ENCODE data around the gene RBM6. TPM values are rescaled to one million over a fixed set of nuclear protein-coding genes. Genes with fewer than 3 reads are reported as not detected.
"Not testable (repeated sequence)": the region's sequence is repeated elsewhere in the genome, so short reads cannot be mapped to it uniquely, and the experiment has no call there.

The RBM6 gene
- total and polyA plus RNA-seq, 9 of the 15 experiments (the other 6 are each of a cell fraction or from before 2014, with no cell fraction given): 19.9 to 82.2 (median 57.8) TPM

DNA sequence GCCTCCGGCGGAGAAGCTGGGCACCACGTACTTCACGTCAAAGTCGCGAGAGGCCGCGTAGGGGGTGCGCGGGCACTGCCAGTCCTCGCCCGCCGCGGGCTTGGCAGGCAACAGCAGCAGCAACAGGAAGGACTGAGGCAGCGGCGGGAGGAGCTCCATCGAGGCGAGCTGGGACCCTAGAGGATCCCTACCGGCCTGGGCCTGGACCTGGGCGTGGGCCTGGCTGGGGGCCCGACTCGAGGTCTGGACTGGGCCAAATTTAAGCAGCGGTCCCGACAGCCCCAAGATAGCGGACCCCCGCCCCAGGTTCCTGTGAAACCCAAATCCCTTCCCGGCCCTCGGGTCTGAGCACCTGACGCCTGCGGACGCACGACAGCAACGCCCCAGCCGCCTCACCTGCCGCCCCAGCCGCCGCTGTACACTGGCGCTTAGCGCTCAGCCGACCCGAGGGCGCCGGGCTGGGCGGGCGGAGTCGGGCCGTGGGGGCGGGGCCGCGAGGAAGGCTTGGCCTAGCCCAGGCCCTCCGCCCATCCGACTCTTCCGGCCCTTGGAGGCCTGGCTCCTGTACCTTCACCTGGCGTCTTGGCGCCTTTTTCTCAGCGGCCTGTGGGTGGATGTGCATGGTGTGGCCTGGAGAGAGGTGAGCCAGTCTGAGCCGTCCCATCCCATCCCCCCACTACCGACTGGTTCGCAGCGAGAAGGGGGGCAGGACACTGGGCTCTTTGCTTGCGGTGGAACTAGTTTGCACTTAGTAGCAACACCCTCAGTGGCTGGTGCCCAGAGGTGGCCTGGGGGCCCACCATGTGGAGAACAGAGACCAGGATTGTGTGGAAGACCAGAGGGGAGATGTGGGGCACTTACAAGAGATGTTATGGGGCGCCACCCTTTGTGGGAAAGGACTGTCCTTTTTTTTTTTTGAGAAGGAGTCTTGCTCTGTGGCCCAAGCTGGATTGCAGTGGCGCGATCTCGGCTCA, 36.2 kb upstream of the RBM6 start, which contains the start of gene MST1R (continued):
- 0 out of 2 replicates have a peak, but pooled peaks have one; percentile 67 for TF ChIP-seq FOXK1 (CRISPR knock-in tag; IDR thresholded peaks at IDR 0.05; ENCODE audit: borderline replicate concordance)
- no peak for TF ChIP-seq ZNF778 (CRISPR knock-in tag; IDR thresholded peaks at IDR 0.05)
- TF ChIP-seq SMARCE1 (IDR thresholded peaks at IDR 0.05): 0 out of 2 replicates have a peak, but pooled peaks have one; percentile 15
- peak; percentile 72; the same call in 1 of the 2 replicates for TF ChIP-seq KAT7 (CRISPR knock-in tag; IDR thresholded peaks at IDR 0.05; ENCODE audit: borderline replicate concordance)

DNA sequence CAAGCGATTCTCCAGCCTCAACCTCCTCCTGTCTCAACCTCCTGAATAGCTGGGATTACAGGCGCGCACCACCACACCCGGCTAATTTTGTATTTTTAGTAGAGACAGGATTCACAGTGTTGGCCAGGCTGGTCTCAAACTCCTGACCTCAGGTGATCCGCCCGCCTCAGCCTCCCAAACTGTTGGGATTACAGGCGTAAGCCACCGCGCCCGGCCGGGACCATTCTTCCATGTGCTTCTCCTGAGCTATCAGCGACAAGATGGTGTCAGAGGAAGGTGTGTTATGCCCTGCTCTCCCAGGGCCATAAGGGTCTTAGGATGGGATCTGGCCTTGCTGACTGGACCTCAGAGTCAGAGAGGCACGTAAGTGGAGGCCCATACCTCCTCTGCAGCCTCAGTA, 35.5 kb upstream of the RBM6 start:
- peak overlapping the region; percentile 83 for H3K4me2 ChIP-seq (ENCODE audit: insufficient read depth, low read length)
- BruUV-seq (replicated peaks); H3K9me1 ChIP-seq (ENCODE audit: control insufficient read depth, insufficient read depth, low read length); H3K27me3 ChIP-seq (ENCODE audit: control insufficient read depth in 2 of 2, insufficient read depth in 2 of 2, low read length in 2 of 2); in situ Hi-C loops (cut with MboI); FAIRE-seq; H4K20me1 ChIP-seq (replicated peaks; ENCODE audit: control insufficient read depth, insufficient read depth, low read length); H3K36me3 ChIP-seq (ENCODE audit: control insufficient read depth, insufficient read depth, low read length); H3K9me3 ChIP-seq (replicated peaks; ENCODE audit: control insufficient read depth, insufficient read depth, low read depth, low read length); DNase-seq (ENCODE audit: extremely low read depth in 1 of 4, low spot score in 3 of 4); CTCF ChIA-PET (ENCODE audit: low intra/inter-chr PET ratio); ATAC-seq: not testable (repeated sequence)
- peaks cover 40 to 75% of the 10 kb centered on the region in 2 experiments for H3K4me1 ChIP-seq (replicated peaks in 1 of 2; ENCODE audit: control insufficient read depth in 2 of 2, insufficient read depth in 2 of 2, low read length in 2 of 2)
- H3K27ac ChIP-seq (ENCODE audit: extremely low read depth, low read depth, low read length): peak overlapping the region; percentile 82
- H3K79me2 ChIP-seq (ENCODE audit: control insufficient read depth, insufficient read depth, low read length): peaks cover 27% of the 10 kb centered on the region
- 53% methylated on average over 8 of the region's 13 CpGs for WGBS (ENCODE audit: insufficient coverage, low coverage, missing lambda C conversion rate)
- peak overlapping the region; percentile 79 to 92 for H3K9ac ChIP-seq (ENCODE audit: insufficient read depth in 1 of 2, low read depth in 2 of 2, low read length in 2 of 2)
- peak overlapping the region; percentile 73; the same call in 1 of the 2 replicates for H2AFZ ChIP-seq (ENCODE audit: low read depth, low read length)
- POLR2A ChIA-PET: interaction anchor here (1.3 kb wide), 1 partner anchor 102 kb away, joined by 4 read pairs; the partner anchor contains the start of gene INKA1
- H3K4me3 ChIP-seq: peak overlapping the region; percentile 40
- intact Hi-C loops (cut with micrococcal nuclease): loop anchor here (10.0 kb wide), 1 partner anchor 350 kb away; the partner anchor contains the start of gene BSN
